HG03159 (cell line): ENCODE results near the gene CYSTM1.

Source experiments
- ATAC-seq: cut with Tn5 transposase; IDR thresholded peaks from one replicate; pipeline ENCODE4 v1.9.1; 2021; ENCODE audit warnings: mild to moderate bottlenecking, moderate library complexity; ENCODE audit not compliant: unreplicated experiment

Gene CYSTM1

DNA sequence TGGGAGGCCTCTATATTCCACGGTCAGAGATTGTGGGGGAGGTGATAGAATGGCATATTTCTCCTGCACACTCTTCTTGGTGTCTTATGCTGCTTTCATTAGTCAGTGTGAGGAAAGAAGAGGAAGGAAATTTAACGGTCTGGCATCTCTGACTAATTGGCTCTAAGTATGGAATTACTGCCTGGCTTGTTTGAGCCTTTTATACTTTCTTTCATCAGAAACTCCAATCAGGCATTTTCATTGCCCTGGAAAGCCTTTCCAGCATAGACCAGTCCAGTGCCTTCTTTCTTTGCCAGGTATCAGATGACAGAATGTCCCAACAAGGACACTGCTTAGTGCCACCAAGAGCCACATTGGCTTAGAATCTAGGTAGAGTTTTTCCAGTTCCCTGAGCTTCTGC lies 30.2 kb downstream of the CYSTM1 start:
- ATAC-seq, result no peak

DNA sequence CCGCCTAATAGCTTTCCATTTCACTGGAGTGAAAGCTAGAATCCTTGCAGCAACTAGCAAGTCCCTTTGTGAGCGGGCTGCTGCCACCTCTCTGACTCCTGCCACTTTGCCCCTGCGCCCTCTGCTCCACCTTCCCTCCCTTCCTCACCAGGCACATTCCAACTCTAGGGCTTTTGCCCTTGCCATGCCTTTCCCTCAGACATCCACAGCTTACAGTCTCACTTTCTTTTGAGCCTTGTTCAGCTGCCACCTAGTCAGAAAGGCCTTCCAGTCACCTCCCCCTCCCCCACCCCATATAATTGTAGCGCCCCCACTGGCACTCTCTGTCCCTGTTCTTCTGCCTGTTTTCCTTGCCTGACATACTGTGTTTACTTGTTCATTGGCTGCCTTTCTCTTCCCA lies 31.0 kb downstream of the CYSTM1 start:
- no peak for ATAC-seq

DNA sequence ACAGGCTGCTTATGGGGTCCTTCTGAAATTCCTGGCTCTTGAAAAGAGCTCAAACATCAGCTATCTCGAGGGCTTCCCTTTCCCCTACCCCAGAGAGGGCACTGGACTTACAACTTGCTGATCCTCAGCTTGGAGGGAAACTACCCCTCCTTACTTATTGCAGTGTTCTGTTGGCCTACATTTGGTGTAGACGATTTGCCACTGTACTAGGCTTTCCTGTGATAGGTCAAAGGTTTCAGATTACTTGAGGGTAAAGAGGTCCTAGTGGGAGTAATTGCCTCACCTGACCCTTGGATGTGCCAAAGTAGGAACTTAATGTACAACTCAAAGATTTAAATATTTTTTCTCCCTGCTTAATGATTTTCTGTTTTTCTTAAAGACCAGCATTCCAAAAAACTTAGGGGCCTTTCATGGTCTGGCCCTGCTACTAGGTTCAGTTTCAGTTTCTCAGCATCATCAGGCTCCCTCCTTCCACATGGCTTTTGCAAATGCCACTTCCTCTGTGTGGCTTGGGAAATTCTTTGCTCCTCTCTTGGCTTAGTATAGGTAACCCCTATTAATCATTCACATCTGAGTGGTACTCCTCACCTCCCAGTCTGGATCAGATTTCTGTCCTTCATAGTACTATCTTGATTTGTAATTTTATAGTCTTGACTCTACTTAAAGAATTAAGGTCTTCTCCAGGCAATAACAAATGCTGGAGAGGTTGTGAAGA lies 32.4 kb downstream of the CYSTM1 start:
- no peak for ATAC-seq

DNA sequence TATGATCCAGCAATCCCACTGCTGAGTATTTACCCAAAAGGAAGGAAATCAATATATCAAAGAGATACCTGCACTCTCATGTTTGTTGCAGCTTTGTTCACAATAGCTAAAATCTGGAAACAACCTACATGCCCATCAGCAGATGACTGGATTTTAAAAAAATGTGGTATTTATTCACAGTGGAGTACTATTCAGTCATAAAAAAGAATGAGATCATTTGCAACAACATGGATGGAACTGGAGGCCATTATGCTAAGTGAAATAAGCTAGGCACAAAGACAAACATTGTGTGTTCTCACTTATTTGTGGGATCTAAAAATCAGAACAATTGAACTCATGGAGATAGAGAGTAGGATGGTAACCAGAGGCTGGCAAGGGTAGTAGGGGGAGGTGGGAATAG lies 33.1 kb downstream of the CYSTM1 start:
- no peak for ATAC-seq

DNA sequence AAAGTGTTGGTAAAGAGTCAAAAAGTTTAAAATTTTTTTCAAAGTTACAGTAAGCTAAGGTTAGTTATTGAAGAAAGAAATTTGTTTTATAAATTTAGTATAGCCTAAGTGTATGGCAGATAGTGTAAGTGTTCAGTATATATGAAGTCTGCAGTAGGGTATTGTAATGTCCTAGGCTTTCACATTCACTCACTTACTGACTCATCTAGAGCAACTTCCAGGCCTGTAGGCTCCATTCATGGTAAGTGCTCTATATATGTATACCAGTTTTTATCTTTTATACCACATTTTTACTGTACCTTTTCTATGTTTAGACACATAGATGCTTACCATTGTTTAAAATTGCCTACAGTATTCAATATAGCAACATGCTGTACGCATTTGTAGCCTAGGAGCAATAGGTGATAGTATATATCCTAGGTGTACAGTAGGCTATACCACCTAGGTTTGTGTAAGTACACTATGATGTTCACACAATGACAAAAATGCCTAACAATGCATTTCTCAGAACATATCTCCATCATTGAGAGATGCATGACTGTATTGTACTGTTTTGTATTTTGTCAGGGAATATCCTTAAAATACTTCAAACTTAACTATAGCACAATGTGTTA lies 38.5 kb downstream of the CYSTM1 start:
- ATAC-seq, result no peak

DNA sequence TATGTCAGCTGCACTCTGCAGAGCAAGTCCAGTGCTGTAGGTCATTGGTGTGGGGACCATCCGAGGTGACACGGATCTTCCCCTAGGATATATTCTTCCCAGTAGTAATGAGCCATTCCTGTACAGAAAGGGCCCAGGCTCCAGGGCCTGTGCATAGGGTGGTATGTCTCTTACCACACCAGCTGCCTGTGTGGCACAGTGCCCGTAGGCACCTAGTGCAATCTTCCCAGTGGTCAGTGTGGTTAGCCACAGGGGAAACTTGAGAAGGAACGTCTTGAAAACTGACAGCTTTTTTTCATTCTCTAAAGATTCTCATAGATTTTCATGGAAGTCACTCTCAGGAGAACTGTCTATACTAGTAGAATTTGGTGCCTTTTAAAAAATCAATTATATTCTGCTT lies 39.8 kb downstream of the CYSTM1 start:
- ATAC-seq, result no peak

DNA sequence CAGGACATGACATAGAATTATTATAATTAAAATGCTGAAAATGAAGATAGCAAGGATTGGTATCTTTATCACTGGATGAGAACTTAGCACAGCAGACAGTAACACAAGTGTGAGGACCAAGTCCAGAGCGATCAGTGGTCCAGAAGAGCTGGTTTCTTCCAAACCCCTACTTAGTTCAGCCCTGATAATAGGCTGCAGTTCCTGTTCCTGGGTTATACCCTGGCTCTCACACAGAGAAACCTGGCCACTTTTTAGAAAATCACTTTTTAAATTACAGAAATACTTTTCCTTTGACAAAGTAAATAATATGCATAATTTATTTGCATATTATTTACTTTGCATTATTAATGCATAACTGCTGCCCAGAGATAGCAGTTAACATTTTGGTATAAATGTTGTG lies 40.3 kb downstream of the CYSTM1 start:
- no peak for ATAC-seq

DNA sequence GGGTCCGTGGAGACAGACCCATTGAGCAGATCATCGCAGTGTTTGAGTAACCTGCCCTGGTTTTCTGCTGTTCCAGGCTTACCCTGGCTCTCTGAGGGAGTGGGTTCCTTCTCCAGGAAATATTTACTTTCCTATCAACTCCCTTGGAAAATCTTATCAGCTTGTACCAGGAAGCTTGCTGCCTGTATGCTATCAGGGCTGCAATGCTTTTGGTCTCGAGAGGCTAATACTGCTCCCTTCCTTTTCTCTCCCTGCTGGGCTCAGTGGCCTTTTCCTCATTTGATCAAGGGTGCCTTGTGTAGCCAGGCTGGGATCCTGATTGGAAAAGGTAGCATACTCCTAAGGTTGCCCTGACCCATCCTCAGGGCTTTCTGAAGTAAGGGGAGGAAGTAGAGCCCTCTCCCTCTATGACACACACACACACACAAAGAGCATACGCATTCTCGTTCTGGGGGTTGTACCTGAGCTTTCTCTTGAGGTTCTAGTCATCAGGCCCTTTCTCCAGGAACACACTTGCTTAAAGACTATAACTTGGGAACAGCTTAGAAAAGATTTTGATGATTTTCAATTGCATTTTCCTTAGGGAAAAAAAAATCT lies 41.6 kb downstream of the CYSTM1 start:
- ATAC-seq, result no peak

DNA sequence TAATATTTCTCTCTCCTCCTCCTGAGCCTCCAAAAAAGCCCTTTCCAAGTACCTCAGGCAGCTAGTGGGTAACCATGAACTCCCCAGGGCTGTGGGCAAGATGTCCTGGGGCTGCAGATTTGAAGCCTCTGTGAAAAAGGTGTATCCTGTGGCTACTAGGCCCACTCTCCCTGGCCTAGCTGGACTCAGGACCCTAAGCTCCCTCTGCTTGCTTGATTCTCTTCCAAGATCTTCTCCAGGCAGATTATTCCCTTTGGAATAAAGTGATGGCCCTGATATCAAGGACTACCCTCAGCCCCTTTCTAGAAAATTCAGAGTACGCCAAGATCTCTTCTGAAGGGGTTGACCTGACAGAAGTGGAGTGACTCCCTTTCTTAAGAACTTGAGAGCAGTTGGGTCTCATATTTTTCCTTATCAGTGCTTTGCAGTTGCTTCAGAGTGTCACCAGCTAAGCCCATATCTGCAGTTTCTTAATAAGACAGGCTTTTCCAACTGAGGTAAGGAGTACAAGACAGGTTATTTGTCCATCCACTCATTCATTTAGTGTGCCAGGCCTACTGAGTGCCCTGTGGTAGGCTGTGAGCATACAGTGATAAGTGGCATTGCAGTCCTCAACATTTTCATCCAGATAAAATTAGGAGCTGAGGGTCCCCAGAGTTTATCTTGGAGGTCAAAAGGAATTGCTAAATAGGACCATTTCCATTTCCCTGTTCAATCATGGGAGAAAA lies 42.5 kb downstream of the CYSTM1 start:
- ATAC-seq, result no peak

DNA sequence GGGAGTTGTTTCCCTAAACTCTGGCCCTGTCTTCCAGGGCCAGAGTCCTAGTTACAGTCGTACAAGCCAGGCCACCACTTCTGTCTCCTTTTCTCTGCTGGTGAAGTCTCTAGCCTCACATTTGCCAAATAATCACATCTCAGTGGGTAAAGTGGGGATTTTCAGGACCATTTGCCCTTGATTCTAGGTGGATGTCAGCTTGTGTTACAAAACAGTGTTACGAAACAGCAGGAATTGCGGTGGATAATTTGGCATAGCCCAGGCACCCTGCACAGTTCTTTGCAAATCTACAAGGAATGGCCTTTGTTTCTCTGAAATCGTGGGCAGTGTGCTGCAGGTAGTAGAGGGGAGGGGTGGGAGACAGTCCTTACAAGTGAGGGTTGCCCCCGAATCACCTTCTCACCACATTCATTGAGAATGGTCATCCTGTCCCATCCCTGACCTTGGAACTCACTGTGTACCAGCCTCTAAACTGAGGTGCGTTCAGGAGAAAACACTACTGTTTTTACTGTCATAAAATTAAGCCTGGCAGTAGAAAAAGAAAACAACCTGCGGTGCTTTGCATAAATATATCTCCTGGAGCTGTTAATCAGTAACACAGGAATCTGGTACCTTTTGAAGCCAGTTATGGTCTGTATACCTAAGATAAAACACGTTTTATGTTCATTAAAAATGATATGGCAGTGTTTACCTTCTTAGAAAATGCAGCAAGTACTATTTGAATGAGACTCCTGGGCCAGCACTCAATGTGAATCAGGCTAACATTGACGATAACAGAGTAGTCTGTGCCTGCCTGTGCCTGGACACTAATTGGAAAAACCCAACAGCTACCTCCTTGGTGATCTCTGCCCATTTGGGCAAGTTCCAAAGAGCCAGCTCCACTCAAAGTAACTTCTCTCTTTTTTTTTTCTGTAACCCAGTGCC lies 44.3 kb downstream of the CYSTM1 start:
- ATAC-seq, result no peak

DNA sequence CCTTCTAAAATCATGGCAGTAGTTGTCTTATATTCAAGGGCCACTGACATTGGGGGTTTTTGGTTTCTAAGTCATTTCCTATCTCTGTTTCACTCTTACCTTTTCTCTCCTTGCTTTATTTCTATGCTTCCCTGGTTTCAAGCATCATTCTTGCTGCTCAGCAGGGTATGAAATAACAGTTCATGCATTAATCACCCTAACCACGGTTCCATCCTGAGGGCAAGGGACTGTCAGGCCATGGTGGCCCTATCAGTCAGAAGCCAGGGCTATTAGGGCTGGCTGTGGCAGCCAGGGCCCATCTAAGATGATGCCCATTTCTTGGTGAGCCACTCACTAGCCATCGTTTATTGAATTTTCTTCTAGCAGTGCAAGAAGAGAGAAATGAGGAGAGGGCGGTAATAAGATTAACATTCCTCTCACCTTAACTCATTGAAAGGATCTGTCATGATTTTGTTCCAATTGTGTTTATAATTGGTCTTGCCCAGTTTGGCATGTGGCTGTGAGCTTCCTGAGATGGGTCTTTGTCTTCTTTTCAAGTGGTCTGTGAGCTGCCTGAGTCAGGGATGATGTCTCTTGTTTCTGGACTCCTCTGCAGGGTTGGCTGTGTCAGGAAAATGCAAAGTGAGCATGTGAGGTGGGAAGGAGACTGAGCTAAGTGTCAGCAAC lies 45.2 kb downstream of the CYSTM1 start:
- no peak for ATAC-seq

DNA sequence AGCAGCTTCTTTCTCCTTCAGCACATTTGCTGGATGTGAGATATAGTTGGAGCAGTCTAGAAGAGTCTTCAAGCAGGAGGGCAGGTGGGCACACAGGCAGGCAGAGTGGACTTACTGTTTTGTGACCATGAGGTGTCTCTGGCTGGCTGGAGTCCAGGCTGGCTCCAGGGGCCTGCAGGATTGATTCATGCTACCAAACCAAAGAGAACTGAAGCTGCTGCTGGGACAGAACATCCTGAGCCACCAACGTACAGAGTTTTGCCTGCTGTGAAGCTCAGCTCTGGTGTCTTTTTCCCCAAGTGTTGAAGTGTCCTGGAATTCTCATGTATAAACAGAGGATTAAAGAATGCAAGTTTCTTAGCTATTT lies 45.7 kb downstream of the CYSTM1 start:
- ATAC-seq, result no peak

DNA sequence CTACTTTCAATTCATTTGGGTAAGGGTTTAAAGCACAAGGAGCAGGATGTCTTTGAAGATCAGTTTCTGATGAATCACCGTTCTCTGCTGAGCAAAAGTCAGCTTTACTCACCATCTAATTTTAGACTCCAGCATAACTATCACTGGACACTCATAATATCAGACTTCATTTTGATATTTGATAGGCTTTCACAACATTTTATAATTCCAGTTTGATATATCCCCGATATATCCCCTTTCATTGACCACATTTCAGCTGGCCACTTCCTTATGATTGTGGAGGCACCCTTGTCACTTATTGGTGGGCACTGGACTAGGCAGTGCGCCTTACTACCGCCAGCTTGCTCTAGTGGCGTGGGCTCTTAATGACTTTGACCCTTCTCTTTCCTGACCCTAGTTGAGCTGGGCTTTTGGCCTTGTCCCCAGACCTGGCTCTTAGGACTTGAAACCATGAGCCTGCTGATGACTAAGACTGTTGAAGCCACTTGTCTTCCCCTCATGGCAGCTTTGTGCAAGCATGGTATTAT lies 46.8 kb downstream of the CYSTM1 start:
- ATAC-seq, result no peak

DNA sequence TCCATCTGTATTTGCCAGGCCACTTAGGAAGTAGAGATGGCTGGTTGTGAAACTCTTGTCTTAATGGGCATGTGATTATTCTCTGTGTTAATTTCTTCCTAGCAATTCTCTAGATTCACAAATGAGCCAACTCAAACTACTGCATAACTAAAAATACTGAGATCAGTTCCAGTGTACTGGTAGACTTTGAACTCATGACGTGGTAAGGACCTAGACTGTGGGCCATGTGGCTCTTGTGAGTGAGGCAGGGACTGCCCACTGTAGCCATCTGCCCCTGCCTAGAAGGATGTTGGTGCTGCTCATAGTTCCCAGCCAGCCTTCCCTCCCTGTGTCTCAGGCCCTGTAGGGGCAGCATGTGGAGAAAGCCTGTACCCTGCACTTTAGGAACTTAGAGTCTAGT lies 47.4 kb downstream of the CYSTM1 start:
- no peak for ATAC-seq

DNA sequence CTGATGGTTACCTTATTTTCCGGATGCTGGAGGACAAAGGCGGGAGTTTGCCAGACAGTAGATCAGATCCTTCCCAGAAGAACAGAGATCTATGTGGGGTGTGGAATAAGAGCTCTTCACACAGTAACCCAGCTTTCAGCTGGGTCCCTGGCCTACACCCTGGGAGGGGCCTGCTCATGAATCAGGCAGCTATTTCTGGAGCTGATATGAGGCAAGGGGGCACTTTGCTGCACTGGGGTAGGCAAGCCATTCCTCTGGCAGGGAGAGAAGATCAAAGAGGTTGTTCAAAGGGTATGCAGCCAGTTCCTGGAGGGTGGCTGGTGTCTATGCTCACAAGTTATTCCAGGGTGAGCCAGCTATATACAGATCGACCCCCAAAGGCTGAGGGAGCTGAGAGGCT lies 48.6 kb downstream of the CYSTM1 start:
- ATAC-seq, result no peak

DNA sequence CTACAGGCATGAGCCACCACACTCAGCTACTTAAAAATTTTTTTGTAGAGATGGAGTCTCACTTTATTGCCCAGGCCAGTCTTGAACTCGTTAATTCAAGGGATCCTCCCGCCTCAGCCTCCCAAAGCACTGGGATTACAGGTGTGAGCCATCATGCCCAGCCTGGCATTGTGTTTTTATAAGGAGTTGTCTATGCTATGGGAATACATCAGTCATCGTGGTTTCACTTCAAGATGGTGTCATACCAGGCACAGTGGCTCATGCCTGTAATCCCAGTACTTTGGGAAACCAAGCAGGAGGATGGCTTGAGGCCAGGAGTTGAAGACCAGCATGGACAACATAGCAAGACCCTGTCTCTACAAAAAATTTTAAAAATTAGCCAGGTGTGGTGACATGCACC lies 49.7 kb downstream of the CYSTM1 start:
- ATAC-seq, result no peak

DNA sequence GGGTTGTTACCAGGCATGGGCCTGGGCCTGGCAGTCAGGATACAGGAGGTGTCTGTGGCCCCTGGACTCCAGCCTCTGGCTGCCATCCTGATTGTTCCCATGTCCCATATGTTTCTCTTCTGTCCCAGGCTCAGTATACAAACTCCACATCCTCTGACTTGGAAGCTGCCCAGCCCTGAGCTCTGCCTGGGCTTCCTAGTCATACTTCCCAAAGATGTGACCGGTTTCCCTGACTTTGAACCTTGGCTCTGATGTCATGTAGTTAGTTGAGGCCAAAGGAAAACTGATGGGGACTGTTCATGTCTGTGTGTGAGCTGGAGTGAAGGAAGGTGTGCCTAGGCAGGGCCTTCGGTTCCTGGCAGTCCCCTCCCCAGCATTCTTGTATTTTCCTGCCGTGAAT lies 50.4 kb downstream of the CYSTM1 start:
- no peak for ATAC-seq

DNA sequence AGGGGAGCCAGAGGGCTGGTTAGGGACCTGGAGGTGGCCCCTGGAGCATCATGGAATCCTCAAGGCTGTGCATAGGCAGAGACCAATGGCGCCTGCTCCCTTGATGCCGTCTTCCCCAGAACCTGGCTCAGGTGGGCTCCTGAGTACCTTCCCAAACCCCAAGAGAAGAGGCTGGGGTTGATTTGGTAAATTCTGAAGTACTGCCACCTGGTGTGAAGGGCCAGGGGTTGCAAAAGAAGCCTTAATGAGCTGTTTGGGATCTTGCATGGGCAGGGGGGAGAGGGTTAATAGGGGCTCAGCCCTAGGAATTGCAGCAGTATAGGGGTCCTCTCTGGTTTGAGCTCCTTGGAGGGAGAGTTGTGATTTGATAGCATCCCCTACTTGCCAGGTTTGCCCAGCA lies 52.1 kb downstream of the CYSTM1 start:
- ATAC-seq, result no peak

DNA sequence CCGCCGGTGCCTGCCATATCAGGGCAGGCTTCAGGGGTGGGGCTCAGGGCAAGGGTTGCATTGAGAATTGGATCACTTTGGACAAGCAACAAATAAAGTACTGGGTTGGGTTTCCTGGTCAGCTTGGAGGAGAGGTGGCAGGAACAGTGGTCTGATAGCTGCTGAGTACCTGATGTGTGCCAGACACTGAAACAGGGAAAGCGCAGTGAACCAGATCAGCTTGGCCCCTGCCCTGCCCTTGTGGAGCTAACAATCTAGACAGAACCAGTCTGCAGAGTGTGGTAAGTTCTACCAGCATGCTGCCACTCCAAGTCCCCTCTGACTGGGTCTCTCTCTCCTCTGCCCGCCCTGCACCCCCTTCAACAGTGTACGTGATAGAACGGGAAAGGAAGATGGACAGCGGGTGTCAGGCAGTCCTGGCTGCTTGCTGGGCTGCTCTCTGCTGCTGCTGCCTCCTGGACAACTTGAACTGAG lies 53.4 kb downstream of the CYSTM1 start:
- no peak for ATAC-seq

DNA sequence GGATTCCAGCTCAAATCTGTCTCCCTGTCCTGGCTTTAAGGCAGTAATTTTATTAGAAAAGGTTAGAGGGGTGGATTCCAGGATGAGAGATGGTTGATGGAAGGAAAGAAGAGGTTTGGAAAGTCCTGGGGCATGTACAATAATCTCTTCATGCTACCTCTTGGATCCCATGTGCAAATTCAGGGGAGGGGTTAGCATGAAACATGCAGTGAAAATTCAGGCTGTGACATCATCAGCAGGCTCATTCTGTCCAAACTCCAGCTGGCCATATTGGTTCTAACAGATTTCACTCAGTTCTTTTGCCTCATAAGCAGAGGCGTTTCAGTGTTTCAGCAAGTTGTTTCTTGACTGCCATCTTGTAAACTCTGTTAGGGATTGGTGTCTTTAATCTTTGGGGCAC lies 55.4 kb downstream of the CYSTM1 start:
- no peak for ATAC-seq
